NCI-H82 treated with DMSO at 0.1 percent for 48 hours (cell line): ENCODE measurements around the gene EIF4EBP2.

Source experiments
- DNase-seq: peaks from one replicate; lab custom pipeline; 2025; ENCODE audit not compliant: unreplicated experiment; lab: John Stamatoyannopoulos, UW

Gene EIF4EBP2

GRCh38 chr10:70378122-70378521 is 25.8 kb upstream of the EIF4EBP2 start:
- DNase-seq: no peak

GRCh38 chr10:70379581-70380176 is 24.3 kb upstream of the EIF4EBP2 start:
- DNase-seq: peak; percentile 5

- no peak for DNase-seq
Measured at GRCh38 chr10:70380350-70381135, 23.4 kb upstream of the EIF4EBP2 start.

- DNase-seq: peak; percentile 63
Measured at GRCh38 chr10:70381471-70382421, 22.2 kb upstream of the EIF4EBP2 start.

GRCh38 chr10:70391654-70392053 is 12.3 kb upstream of the EIF4EBP2 start:
- no peak for DNase-seq

GRCh38 chr10:70396140-70396539 is 7.8 kb upstream of the EIF4EBP2 start:
- no peak for DNase-seq

- DNase-seq: no peak
Measured at GRCh38 chr10:70399177-70399576, 4.8 kb upstream of the EIF4EBP2 start.

- no peak for DNase-seq
Measured at GRCh38 chr10:70403483-70404035, 386 bp upstream of the EIF4EBP2 start.

GRCh38 chr10:70404787-70405036 is 767 bp downstream of the EIF4EBP2 start:
- DNase-seq: no peak

GRCh38 chr10:70405037-70405824 is 1.3 kb downstream of the EIF4EBP2 start:
- no peak for DNase-seq

GRCh38 chr10:70409772-70410171 is 5.8 kb downstream of the EIF4EBP2 start:
- no peak for DNase-seq

- DNase-seq: no peak
Measured at GRCh38 chr10:70410608-70411007, 6.7 kb downstream of the EIF4EBP2 start.

GRCh38 chr10:70412356-70412755 is 8.4 kb downstream of the EIF4EBP2 start:
- DNase-seq: no peak

GRCh38 chr10:70417568-70417967 is 13.6 kb downstream of the EIF4EBP2 start:
- no peak for DNase-seq

- no peak for DNase-seq
Measured at GRCh38 chr10:70418229-70418628, 14.3 kb downstream of the EIF4EBP2 start.

GRCh38 chr10:70418713-70419112 is 14.8 kb downstream of the EIF4EBP2 start:
- no peak for DNase-seq

GRCh38 chr10:70424320-70424719 is 20.4 kb downstream of the EIF4EBP2 start:
- DNase-seq: no peak

- DNase-seq: no peak
Measured at GRCh38 chr10:70425096-70425495, 21.2 kb downstream of the EIF4EBP2 start.

- no peak for DNase-seq
Measured at GRCh38 chr10:70426823-70427222, 22.9 kb downstream of the EIF4EBP2 start.

GRCh38 chr10:70430493-70431445 is 26.8 kb downstream of the EIF4EBP2 start:
- no peak for DNase-seq
